Upper lobe of right lung (tissue), 1 donor: ENCODE data around the gene NRP1. TPM values are rescaled to one million over a fixed set of nuclear protein-coding genes. Genes with fewer than 3 reads are reported as not detected.
"Not testable (repeated sequence)": the region's sequence is repeated elsewhere in the genome, so short reads cannot be mapped to it uniquely, and the experiment has no call there.

ENCODE experiments used
- ATAC-seq: fragments of 200-7000 bp; cut with Tn5 transposase; one replicate; pipeline ENCODE4 v1.9.1; 2020; ENCODE audit warnings: mild to moderate bottlenecking, moderate library complexity
- DNase-seq: peaks from one replicate; pipeline ENCODE4 v3.0.0-alpha.2; 2020
- H3K27ac ChIP-seq: fragments of 200-600 bp; one replicate; pipeline ENCODE4 v1.8.0; 2022
- H3K27me3 ChIP-seq: fragments of 200-600 bp; one replicate; pipeline ENCODE4 v1.8.0; 2022; ENCODE audit warnings: mild to moderate bottlenecking
- H3K36me3 ChIP-seq: fragments of 200-600 bp; one replicate; pipeline ENCODE4 v1.8.0; 2022
- H3K4me1 ChIP-seq: fragments of 200-600 bp; one replicate; pipeline ENCODE4 v1.8.0; 2022
- H3K4me3 ChIP-seq: fragments of 200-600 bp; one replicate; pipeline ENCODE4 v1.8.0; 2022; ENCODE audit warnings: mild to moderate bottlenecking
- H3K9me3 ChIP-seq: fragments of 200-600 bp; one replicate; pipeline ENCODE4 v1.8.0; 2022
- CTCF ChIP-seq: fragments of 200-600 bp; IDR thresholded peaks from one replicate; pipeline ENCODE4 v1.8.0; 2022; ENCODE audit warnings: antibody characterized with exemption
- intact Hi-C: fragments of 100-400 bp; cut with DNase I; formaldehyde crosslinking; loops from one replicate; pipeline ENCODE4 v1.11.0; 2022
- total RNA-seq: library from RNA; stranded (reverse); fragmentation: NEBNext Ultra II Directional; extraction: Animal tissue kit (Norgen Biotek cat#: 25700); gene quantifications from one replicate; pipeline ENCODE4 v1.2.1, GENCODE V29; 2021
- donor health status: DM: no; HTN: yes; CAD: no; lungs with severe emphysema.

Gene NRP1
- total RNA-seq, 1 donor from 2014 or later, result 139 TPM

DNA sequence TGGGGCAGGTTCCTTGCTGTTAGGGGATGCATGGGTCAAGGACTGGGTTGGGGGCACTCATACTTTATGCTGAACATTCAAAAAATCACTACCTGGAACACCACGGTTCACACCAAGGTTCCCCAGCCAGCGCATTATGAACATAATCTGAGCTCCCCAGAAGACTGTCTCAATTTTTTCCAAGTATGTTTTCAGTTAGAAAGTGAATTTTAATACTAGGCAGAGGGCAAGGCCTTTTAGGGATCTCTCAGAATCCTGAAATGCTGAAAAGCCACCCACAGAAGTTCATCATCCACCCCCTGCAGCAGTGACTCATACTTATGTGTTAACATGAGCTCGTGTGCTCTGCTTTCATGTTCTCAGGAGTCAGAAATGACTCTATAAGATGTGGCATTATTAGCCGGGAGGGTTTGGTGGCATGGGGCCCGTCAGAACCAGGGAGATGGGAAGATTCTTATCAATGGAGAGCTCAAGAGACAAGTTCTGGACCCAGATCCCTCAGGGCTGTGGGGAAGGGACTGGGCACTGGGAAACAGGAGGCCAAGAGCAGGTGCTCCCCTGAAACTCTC lies 191.2 kb downstream of the NRP1 start:
- intact Hi-C loops, result no loop called here
- Histone ChIP-seq H3K27ac (no peak overlapping the region), H3K9me3 (no peaks in the 10 kb centered on the region), H3K4me1 (no peaks in the 10 kb centered on the region), H3K27me3 (no peaks in the 10 kb centered on the region), H3K36me3 (no peaks in the 10 kb centered on the region), H3K4me3 (no peak overlapping the region)
- peak; percentile 20 for ATAC-seq
- no peak for TF ChIP-seq CTCF
- no peak for DNase-seq

GRCh38 chr10:33142295-33142694 lies 192.2 kb downstream of the NRP1 start:
- no peak overlapping the region for H3K4me3 ChIP-seq
- H3K9me3 ChIP-seq, result no peaks in the 10 kb centered on the region
- H3K27ac ChIP-seq, result no peak overlapping the region
- intact Hi-C loops, result no loop called here
- ATAC-seq (no peak), DNase-seq (no peak)
- TF ChIP-seq CTCF, result no peak
- no peaks in the 10 kb centered on the region for H3K27me3 ChIP-seq
- no peaks in the 10 kb centered on the region for H3K4me1 ChIP-seq
- no peaks in the 10 kb centered on the region for H3K36me3 ChIP-seq

- H3K27ac ChIP-seq, result no peak overlapping the region
- intact Hi-C loops, result no loop called here
- H3K9me3 ChIP-seq, result no peaks in the 10 kb centered on the region
- no peak for ATAC-seq
- no peak overlapping the region for H3K4me3 ChIP-seq
- no peaks in the 10 kb centered on the region for H3K27me3 ChIP-seq
- no peaks in the 10 kb centered on the region for H3K4me1 ChIP-seq
- no peak for DNase-seq
- no peaks in the 10 kb centered on the region for H3K36me3 ChIP-seq
- no peak for TF ChIP-seq CTCF
Measured at GRCh38 chr10:33141251-33141650, 193.2 kb downstream of the NRP1 start.

GRCh38 chr10:33139181-33139646 lies 195.3 kb downstream of the NRP1 start:
- Histone ChIP-seq H3K36me3 (no peaks in the 10 kb centered on the region), H3K4me1 (no peaks in the 10 kb centered on the region), H3K27me3 (no peaks in the 10 kb centered on the region), H3K9me3 (no peaks in the 10 kb centered on the region), H3K4me3 (no peak overlapping the region), H3K27ac (no peak overlapping the region)
- TF ChIP-seq CTCF, result no peak
- DNase-seq (no peak), ATAC-seq (peak; percentile 4)
- intact Hi-C loops, result no loop called here

GRCh38 chr10:33138686-33139085 lies 195.8 kb downstream of the NRP1 start:
- H3K9me3 ChIP-seq, H3K4me3 ChIP-seq, intact Hi-C loops, H3K27ac ChIP-seq, H3K27me3 ChIP-seq, DNase-seq, H3K4me1 ChIP-seq, ATAC-seq, H3K36me3 ChIP-seq: not testable (repeated sequence)

GRCh38 chr10:33137356-33138005 lies 197.0 kb downstream of the NRP1 start:
- no peak for DNase-seq
- intact Hi-C loops, result no loop called here
- H3K36me3 ChIP-seq, result no peaks in the 10 kb centered on the region
- no peak for ATAC-seq
- no peaks in the 10 kb centered on the region for H3K27me3 ChIP-seq
- H3K9me3 ChIP-seq, result no peaks in the 10 kb centered on the region
- no peak overlapping the region for H3K4me3 ChIP-seq
- H3K27ac ChIP-seq, result no peak overlapping the region
- no peak for TF ChIP-seq CTCF
- no peaks in the 10 kb centered on the region for H3K4me1 ChIP-seq
